Thymus (tissue), 11 donors: Measurements from ENCODE around the gene AGBL5. TPM values are rescaled to one million over a fixed set of nuclear protein-coding genes. Genes with fewer than 3 reads are reported as not detected.

Source experiments
- DNase-seq, 9 donors: peaks; one replicate each; pipeline ENCODE4 v3.0.0-alpha.2; 2013; ENCODE audit warnings: low spot score in 9 of 9, low read depth in 6 of 9, missing footprints in 1 of 9
- H3K27ac ChIP-seq, 2 donors: one replicate each; pipeline ENCODE4 v1.5.1; 2013; ENCODE audit warnings: control low read depth in 1 of 2, low read depth in 1 of 2, low read length in 1 of 2, mild to moderate bottlenecking in 1 of 2, moderate library complexity in 1 of 2
- H3K27me3 ChIP-seq, 2 donors: one replicate each; pipeline ENCODE4 v1.5.1; 2013; ENCODE audit warnings: low read length in 1 of 2; ENCODE audit not compliant: control insufficient read depth in 2 of 2, insufficient read depth in 1 of 2
- H3K36me3 ChIP-seq, 2 donors: one replicate each; pipeline ENCODE4 v1.5.1; 2013; ENCODE audit warnings: low read length in 1 of 2, mild to moderate bottlenecking in 1 of 2, moderate library complexity in 1 of 2; ENCODE audit not compliant: control insufficient read depth in 2 of 2, insufficient read depth in 2 of 2
- H3K4me1 ChIP-seq, 2 donors: one replicate each; pipeline ENCODE4 v1.5.1; 2013; ENCODE audit warnings: low read length in 2 of 2; ENCODE audit not compliant: control insufficient read depth in 2 of 2, insufficient read depth in 2 of 2
- H3K4me3 ChIP-seq, 2 donors: one replicate each; pipeline ENCODE4 v1.5.1; 2013; ENCODE audit warnings: low read length in 2 of 2, control low read depth in 1 of 2, mild to moderate bottlenecking in 1 of 2
- H3K9me3 ChIP-seq, 2 donors: one replicate each; pipeline ENCODE4 v1.5.1; 2013; ENCODE audit warnings: low read length in 1 of 2, mild to moderate bottlenecking in 1 of 2; ENCODE audit not compliant: control insufficient read depth in 2 of 2, insufficient read depth in 1 of 2
- WGBS: extraction: QIAGEN DNeasy Blood & Tissue Kit; methylation state at CpG from one replicate; pipeline ENCODE4 v1.1.7; 2013; 5-methylcytosine and 5-hydroxymethylcytosine counted together
- polyA plus RNA-seq: library from polyadenylated mRNA; stranded (reverse); fragments of 200-250 nt; gene quantifications from one replicate; pipeline ENCODE4 v1.2.3, GENCODE V29; 2013
- total RNA-seq: library from RNA; stranded (reverse); fragments of 120-200 nt; gene quantifications from one replicate; pipeline ENCODE4 v1.2.4, GENCODE V29; 2013
- donor health status: healthy.

The AGBL5 gene
- total and polyA plus RNA-seq, 2 donors, result 11.0 to 18.5 TPM

DNA sequence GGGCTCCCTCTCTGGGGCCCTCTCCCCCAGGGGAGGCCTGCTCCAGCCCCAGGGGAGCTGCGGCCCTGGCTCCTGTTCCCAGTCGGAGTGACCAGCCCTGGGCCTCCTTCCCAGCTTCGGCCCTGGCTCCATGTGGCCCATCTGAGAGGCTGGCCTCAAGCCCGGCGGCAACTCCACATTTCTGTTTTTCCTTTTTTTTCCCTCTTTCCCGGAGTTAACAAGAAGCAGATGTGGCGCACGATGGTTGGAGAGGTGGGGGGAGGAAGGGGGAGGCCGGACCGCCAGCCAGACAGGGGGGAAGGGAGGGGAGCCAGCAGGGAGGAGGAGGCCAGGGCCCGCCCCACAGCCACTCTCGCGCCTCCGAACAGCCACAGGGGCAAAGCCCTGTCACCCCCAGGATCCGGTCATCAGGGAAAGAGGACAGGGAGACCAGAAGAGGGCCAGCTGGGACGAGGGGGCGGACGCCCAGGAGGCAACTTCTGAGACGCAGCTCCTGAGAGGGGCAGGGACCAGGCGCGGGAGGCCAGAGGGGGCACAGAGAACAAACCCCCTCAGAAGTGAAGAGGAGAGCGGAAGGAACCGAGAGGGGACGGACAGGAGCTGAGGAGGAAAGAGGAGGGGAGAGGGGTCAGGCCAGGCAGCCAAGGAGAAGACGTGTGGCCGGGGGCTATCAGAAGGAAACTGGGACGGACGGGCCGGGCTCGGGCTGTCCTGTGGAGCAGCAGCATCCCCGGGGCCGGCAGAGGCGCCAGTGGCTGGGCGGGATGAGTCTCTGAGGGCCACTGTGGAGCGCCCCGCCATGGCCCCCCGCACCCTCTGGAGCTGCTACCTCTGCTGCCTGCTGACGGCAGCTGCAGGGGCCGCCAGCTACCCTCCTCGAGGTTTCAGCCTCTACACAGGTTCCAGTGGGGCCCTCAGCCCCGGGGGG is 27.1 kb downstream of the AGBL5 start, which contains the start of gene EMILIN1:
Gene EMILIN1, plus strand, starts transcription at position 349 of the 928 bp plus-strand sequence. Its CDS starts 451 bp downstream, at position 800.
- peaks cover 0 to 10% of the 10 kb centered on the region in 2 donors for H3K27me3 ChIP-seq
- peak within 1 kb of the TSS in 1 of 2 donors; percentile 36 for H3K27ac ChIP-seq
- DNase-seq, result no peak
- peak within 1 kb of the TSS in 1 of 2 donors; percentile 19 for H3K4me3 ChIP-seq
- no peaks in the 10 kb centered on the region for H3K9me3 ChIP-seq
- H3K36me3 ChIP-seq, result no peaks in the 10 kb centered on the region
- H3K4me1 ChIP-seq, result peaks cover 20 to 79% of the 10 kb centered on the region in 2 donors
- WGBS, result 65% methylated on average over 41 of the region's 41 CpGs

- Histone ChIP-seq H3K9me3 (no peaks in the 10 kb centered on the region), H3K4me1 (peaks cover 20 to 71% of the 10 kb centered on the region in 2 donors), H3K36me3 (no peaks in the 10 kb centered on the region), H3K27ac (no peak overlapping the region), H3K27me3 (peaks cover 0 to 13% of the 10 kb centered on the region in 2 donors), H3K4me3 (peak overlapping the region in 1 of 2 donors; percentile 19)
- no peak for DNase-seq
- WGBS, result 73% methylated on average over 14 of the region's 14 CpGs
Observed at GRCh38 chr2:27079233-27080139, 28.0 kb downstream of the AGBL5 start.

GRCh38 chr2:27080140-27080469 is 28.6 kb downstream of the AGBL5 start:
- peaks cover 17 to 66% of the 10 kb centered on the region in 2 donors for H3K4me1 ChIP-seq
- WGBS, result 97% methylated on average over 7 of the region's 7 CpGs
- H3K9me3 ChIP-seq, result no peaks in the 10 kb centered on the region
- no peaks in the 10 kb centered on the region for H3K36me3 ChIP-seq
- H3K4me3 ChIP-seq, result no peak overlapping the region
- H3K27ac ChIP-seq, result no peak overlapping the region
- no peak for DNase-seq
- peaks cover 0 to 19% of the 10 kb centered on the region in 2 donors for H3K27me3 ChIP-seq

GRCh38 chr2:27080603-27080936 is 29.1 kb downstream of the AGBL5 start:
- WGBS, result 98% methylated on average over 14 of the region's 14 CpGs
- Histone ChIP-seq H3K9me3 (no peaks in the 10 kb centered on the region), H3K27ac (no peak overlapping the region), H3K27me3 (peaks cover 0 to 24% of the 10 kb centered on the region in 2 donors), H3K36me3 (no peaks in the 10 kb centered on the region), H3K4me1 (peaks cover 17 to 66% of the 10 kb centered on the region in 2 donors), H3K4me3 (no peak overlapping the region)
- no peak for DNase-seq

- Histone ChIP-seq H3K36me3 (no peaks in the 10 kb centered on the region), H3K4me3 (no peak overlapping the region), H3K4me1 (peaks cover 25 to 65% of the 10 kb centered on the region in 2 donors), H3K27ac (peak overlapping the region; percentile 89 to 94), H3K9me3 (no peaks in the 10 kb centered on the region), H3K27me3 (peaks cover 0 to 31% of the 10 kb centered on the region in 2 donors)
- no peak for DNase-seq
- 98% methylated on average over 38 of the region's 38 CpGs for WGBS
Observed at GRCh38 chr2:27081984-27082772, 30.7 kb downstream of the AGBL5 start.

DNA sequence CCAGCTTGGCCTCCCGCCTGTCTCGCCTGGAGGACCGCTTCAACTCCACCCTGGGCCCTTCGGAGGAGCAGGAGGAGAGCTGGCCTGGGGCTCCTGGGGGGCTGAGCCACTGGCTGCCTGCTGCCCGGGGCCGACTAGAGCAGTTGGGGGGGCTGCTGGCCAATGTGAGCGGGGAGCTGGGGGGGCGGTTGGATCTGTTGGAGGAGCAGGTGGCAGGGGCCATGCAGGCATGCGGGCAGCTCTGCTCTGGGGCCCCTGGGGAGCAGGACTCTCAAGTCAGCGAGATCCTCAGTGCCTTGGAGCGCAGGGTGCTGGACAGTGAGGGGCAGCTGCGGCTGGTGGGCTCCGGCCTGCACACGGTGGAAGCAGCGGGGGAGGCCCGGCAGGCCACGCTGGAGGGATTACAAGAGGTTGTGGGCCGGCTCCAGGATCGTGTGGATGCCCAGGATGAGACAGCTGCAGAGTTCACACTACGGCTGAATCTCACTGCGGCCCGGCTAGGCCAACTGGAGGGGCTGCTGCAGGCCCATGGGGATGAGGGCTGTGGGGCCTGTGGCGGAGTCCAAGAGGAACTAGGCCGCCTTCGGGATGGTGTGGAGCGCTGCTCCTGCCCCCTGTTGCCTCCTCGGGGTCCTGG is 31.4 kb downstream of the AGBL5 start:
- Histone ChIP-seq H3K4me1 (peaks cover 28 to 65% of the 10 kb centered on the region in 2 donors), H3K4me3 (no peak overlapping the region), H3K9me3 (no peaks in the 10 kb centered on the region), H3K27ac (no peak overlapping the region), H3K36me3 (no peaks in the 10 kb centered on the region), H3K27me3 (peaks cover 0 to 35% of the 10 kb centered on the region in 2 donors)
- WGBS, result 97% methylated on average over 27 of the region's 27 CpGs
- no peak for DNase-seq

- no peaks in the 10 kb centered on the region for H3K9me3 ChIP-seq
- no peaks in the 10 kb centered on the region for H3K36me3 ChIP-seq
- 97% methylated on average over 20 of the region's 20 CpGs for WGBS
- no peak for DNase-seq
- peaks cover 28 to 58% of the 10 kb centered on the region in 2 donors for H3K4me1 ChIP-seq
- no peak overlapping the region for H3K4me3 ChIP-seq
- peaks cover 2 to 37% of the 10 kb centered on the region in 2 donors for H3K27me3 ChIP-seq
- no peak overlapping the region for H3K27ac ChIP-seq
Observed at GRCh38 chr2:27083410-27084296, 32.2 kb downstream of the AGBL5 start.
